Suprapubic skin (tissue), 3 donors: ENCODE data around the gene RALGPS1.

Experiments used
- CTCF ChIP-seq, 2 donors: fragments of 200-600 bp in 1 of 2; fragments of 450-650 bp in 1 of 2; sonication (generic) in 1 of 2; IDR thresholded peaks; one replicate each; pipeline ENCODE4 v1.5.1; 2016 to 2019; ENCODE audit warnings: antibody characterized with exemption in 2 of 2, mild to moderate bottlenecking in 1 of 2, moderate library complexity in 1 of 2
- POLR2A ChIP-seq, 2 donors: fragments of 450-650 bp; IDR thresholded peaks; one replicate each; pipeline ENCODE4 v1.6.1; 2017; ENCODE audit warnings: antibody characterized with exemption in 2 of 2, mild to moderate bottlenecking in 2 of 2, moderate library complexity in 2 of 2

GRCh38 chr9:126959917-126960316 is 45.3 kb downstream of the RALGPS1 start:
- no peak for TF ChIP-seq CTCF (IDR thresholded peaks at IDR 0.05)
- no peak for TF ChIP-seq POLR2A (IDR thresholded peaks at IDR 0.05)
